ENCODE results near the gene RNF112.
A peak's percentile ranks its signal among the peaks of the same experiment; 100 is the strongest.

Gene RNF112

DNA sequence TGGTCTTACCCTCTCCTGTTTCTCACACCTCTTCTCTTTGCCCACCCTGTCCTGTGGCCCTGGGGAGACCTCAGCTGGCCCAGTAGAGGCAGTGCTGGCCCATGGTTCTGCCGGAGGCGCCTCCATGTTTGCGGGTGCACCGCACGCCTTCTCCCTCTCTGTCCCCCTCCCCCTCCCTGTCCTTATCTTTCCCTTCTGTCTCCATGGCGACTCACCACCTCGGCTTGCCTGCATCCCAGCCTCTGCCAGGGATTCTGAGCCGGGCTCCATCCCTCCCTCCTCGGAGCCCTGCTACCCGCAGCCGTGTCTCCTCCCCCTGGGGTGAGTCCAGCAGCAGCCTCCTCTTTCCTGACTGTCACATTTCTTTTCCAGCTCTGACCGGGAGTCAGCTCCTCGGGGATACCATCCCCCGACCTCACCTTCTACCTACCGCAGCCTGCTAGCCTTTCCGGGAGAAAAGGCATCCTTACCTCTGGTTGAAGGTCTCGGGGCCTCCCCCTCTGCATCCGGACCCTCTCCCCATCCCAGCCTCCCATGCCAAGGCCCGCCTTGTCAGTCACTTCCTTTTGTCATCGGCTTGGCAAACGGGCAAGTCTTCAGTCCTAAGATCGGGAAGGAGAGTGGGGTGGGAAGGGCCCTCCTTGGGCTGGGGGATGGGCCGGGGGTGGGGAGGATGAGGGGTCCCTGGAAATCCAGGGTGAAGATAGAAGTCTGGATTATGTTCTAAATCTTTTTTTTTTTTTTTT, at the start of gene RNF112:
TSS of gene RNF112 (plus strand) at position 358 of the 746 bp plus-strand sequence. CDS start at position 535, 177 bp downstream.
- H3K4me3 ChIP-seq (ENCODE audit: low read depth, low read length), result peak within 1 kb of the TSS; percentile 23; the same call in 1 of the 2 replicates
- no peak for TF ChIP-seq CTCF (IDR thresholded peaks at IDR 0.05; ENCODE audit: low read depth, low read length)

- TF ChIP-seq CTCF (IDR thresholded peaks at IDR 0.05; ENCODE audit: low read depth, low read length), result no peak
- no peak overlapping the region for H3K4me3 ChIP-seq (ENCODE audit: low read depth, low read length)
These were observed 49.7 kb upstream of the RNF112 start for GRCh38 chr17:19361326-19361725.

- H3K4me3 ChIP-seq (ENCODE audit: low read depth, low read length), result peak overlapping the region; percentile 71
- TF ChIP-seq CTCF (IDR thresholded peaks at IDR 0.05; ENCODE audit: low read depth, low read length), result no peak
These were observed 49.1 kb upstream of the RNF112 start for GRCh38 chr17:19361944-19362276.

DNA sequence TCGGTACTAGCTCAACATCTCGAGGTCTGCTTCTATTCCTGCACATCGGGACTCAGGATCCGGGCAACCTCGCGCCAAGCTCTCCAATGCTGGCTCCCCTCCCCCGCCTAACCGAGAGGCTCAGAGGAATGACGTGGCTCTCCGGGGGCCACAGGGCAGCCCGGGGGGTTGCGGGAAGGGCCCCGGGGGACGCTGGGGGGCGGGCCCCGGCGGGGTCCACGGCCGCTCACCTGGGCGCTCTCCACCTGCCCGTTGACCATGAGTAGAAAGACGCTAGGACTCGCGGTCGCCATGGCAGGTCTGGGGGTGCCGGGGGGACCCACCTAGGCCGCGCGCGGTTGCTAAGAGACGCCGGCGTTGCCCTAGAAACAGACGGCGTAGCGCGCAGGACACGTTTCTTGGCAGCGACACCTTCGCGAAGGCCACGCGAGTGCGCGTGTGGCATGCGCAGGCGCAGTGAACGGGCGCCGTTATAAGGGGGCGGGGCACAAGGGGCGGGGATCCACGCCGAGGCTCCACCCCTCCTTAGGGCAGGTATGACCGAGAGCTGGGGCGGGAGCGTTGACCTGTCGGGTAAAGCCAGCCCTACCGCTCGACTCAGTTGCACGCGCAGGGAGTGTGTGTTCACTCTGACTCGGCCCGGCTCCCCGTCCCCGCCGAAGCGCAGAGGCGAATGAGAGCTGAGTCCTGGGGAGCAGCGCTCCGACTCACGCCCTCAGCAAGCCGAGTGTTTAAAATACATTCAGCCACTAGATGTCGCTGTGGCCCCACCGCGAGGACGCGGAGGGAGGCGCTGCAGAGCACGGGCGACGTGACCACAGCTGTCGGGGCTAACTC, 48.5 kb upstream of the RNF112 start, which contains the start of gene B9D1:
TSS of gene B9D1 (minus strand) at position 447 of the 837 bp plus-strand sequence. CDS start at position 293, 154 bp downstream.
- TF ChIP-seq CTCF (IDR thresholded peaks at IDR 0.05; ENCODE audit: low read depth, low read length), result peak; percentile 55
- peak within 1 kb of the TSS; percentile 71 for H3K4me3 ChIP-seq (ENCODE audit: low read depth, low read length)

GRCh38 chr17:19363114-19363438, 48.0 kb upstream of the RNF112 start:
- no peak; the same call in 1 of the 2 replicates for TF ChIP-seq CTCF (IDR thresholded peaks at IDR 0.05; ENCODE audit: low read depth, low read length)
- H3K4me3 ChIP-seq (ENCODE audit: low read depth, low read length), result peak overlapping the region; percentile 71

DNA sequence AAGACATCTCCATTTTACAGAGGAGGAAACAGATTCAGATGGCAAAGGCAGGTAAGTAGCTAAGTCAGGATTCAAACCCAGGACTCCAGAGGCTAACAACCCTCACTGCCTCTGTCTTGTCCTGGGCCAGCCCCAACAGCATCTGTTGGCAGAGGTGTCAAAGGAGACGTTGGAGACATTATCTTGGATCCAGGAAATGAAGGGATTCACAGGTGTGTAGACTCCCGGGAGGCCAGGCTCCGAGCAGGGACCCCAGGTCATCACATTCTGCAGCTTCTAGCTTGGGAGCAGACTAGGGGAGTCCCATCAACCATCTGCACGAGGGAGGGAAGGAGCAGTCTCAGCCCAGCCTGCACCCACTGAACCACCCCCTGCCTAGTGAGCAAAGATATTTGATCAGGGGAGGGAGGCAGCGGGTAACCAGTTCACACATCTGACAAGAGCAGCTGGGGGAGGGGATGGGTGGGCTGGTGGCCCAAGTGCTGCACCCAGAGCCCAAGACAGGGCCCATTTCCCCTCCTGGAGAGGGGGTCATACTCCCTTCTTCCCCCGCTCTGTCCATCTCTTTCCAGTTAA, 47.5 kb upstream of the RNF112 start:
- TF ChIP-seq CTCF (IDR thresholded peaks at IDR 0.05; ENCODE audit: low read depth, low read length), result no peak

More for the DNA sequence above, 47.5 kb upstream of the RNF112 start:
- no peak overlapping the region for H3K4me3 ChIP-seq (ENCODE audit: low read depth, low read length)

Data from WI38 (cell line).